Endothelial cell (in vitro differentiated cells): Measurements from ENCODE around the gene ZC3H14. TPM values are rescaled to one million over a fixed set of nuclear protein-coding genes. Genes with fewer than 3 reads are reported as not detected.

Source experiments
- DNase-seq: peaks from one replicate; pipeline ENCODE4 v3.0.0; 2021; ENCODE audit warnings: low spot score
- H3K27ac Mint-ChIP-seq: one replicate; pipeline ENCODE4 v1.8.0; 2021; ENCODE audit warnings: mixed read lengths, inconsistent platforms; ENCODE audit not compliant: unreplicated experiment
- H3K27me3 Mint-ChIP-seq: one replicate; pipeline ENCODE4 v1.8.0; 2021; ENCODE audit warnings: mild to moderate bottlenecking, moderate library complexity, mixed read lengths, inconsistent platforms; ENCODE audit not compliant: unreplicated experiment
- H3K36me3 Mint-ChIP-seq: one replicate; pipeline ENCODE4 v1.8.0; 2021; ENCODE audit warnings: mild to moderate bottlenecking, low read depth, mixed read lengths, inconsistent platforms; ENCODE audit not compliant: unreplicated experiment
- H3K4me1 Mint-ChIP-seq: one replicate; pipeline ENCODE4 v1.8.0; 2021; ENCODE audit warnings: mild to moderate bottlenecking, mixed read lengths, inconsistent platforms; ENCODE audit not compliant: unreplicated experiment
- H3K4me3 Mint-ChIP-seq: one replicate; pipeline ENCODE4 v1.8.0; 2021; ENCODE audit warnings: mild to moderate bottlenecking, mixed read lengths, inconsistent platforms; ENCODE audit not compliant: unreplicated experiment
- H3K9me3 Mint-ChIP-seq: one replicate; pipeline ENCODE4 v1.8.0; 2021; ENCODE audit warnings: mixed read lengths, inconsistent platforms; ENCODE audit not compliant: unreplicated experiment
- total RNA-seq: library from RNA; stranded (reverse); fragmentation: NEBNext Ultra II Directional; extraction: Animal tissue kit (Norgen Biotek cat#: 25700); gene quantifications from one replicate; pipeline ENCODE4 v1.2.1, GENCODE V29; 2021; ENCODE audit not compliant: unreplicated experiment
- TF ChIP-seq, protein P1 (sequence below): fragments of 200-600 bp; sonication (generic); IDR thresholded peaks from one replicate; pipeline ENCODE4 v1.5.0; 2021; ENCODE audit warnings: antibody characterized with exemption; ENCODE audit not compliant: unreplicated experiment

Gene ZC3H14
- total RNA-seq, 1 donor from 2014 or later, result 57.7 TPM

- DNase-seq, result no peak
- Mint-ChIP-seq H3K27ac (no peak overlapping the region), H3K4me1 (peaks cover 4% of the 10 kb centered on the region)
Observed at GRCh38 chr14:88631091-88631490, 68.3 kb downstream of the ZC3H14 start.

GRCh38 chr14:88632512-88632911, 69.7 kb downstream of the ZC3H14 start:
- DNase-seq, result no peak
- no peaks in the 10 kb centered on the region for H3K27me3 Mint-ChIP-seq
- no peak overlapping the region for H3K4me3 Mint-ChIP-seq
- H3K4me1 Mint-ChIP-seq, result peaks cover 4% of the 10 kb centered on the region
- H3K27ac Mint-ChIP-seq, result no peak overlapping the region
- H3K9me3 Mint-ChIP-seq, result no peaks in the 10 kb centered on the region
- TF ChIP-seq, protein P1, sequence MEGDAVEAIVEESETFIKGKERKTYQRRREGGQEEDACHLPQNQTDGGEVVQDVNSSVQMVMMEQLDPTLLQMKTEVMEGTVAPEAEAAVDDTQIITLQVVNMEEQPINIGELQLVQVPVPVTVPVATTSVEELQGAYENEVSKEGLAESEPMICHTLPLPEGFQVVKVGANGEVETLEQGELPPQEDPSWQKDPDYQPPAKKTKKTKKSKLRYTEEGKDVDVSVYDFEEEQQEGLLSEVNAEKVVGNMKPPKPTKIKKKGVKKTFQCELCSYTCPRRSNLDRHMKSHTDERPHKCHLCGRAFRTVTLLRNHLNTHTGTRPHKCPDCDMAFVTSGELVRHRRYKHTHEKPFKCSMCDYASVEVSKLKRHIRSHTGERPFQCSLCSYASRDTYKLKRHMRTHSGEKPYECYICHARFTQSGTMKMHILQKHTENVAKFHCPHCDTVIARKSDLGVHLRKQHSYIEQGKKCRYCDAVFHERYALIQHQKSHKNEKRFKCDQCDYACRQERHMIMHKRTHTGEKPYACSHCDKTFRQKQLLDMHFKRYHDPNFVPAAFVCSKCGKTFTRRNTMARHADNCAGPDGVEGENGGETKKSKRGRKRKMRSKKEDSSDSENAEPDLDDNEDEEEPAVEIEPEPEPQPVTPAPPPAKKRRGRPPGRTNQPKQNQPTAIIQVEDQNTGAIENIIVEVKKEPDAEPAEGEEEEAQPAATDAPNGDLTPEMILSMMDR, result no peak
- no peaks in the 10 kb centered on the region for H3K36me3 Mint-ChIP-seq

More at GRCh38 chr14:88631091-88631490, 68.3 kb downstream of the ZC3H14 start:
- TF ChIP-seq, protein P1, result no peak
- H3K9me3 Mint-ChIP-seq, result no peaks in the 10 kb centered on the region
- peaks cover 2% of the 10 kb centered on the region for H3K27me3 Mint-ChIP-seq
- no peaks in the 10 kb centered on the region for H3K36me3 Mint-ChIP-seq
- H3K4me3 Mint-ChIP-seq, result no peak overlapping the region

- TF ChIP-seq, protein P1, result no peak
- H3K4me1 Mint-ChIP-seq, result peaks cover under 1% of the 10 kb centered on the region
- DNase-seq, result no peak
- H3K36me3 Mint-ChIP-seq, result no peaks in the 10 kb centered on the region
- H3K27me3 Mint-ChIP-seq, result no peaks in the 10 kb centered on the region
- no peak overlapping the region for H3K4me3 Mint-ChIP-seq
- H3K9me3 Mint-ChIP-seq, result no peaks in the 10 kb centered on the region
- no peak overlapping the region for H3K27ac Mint-ChIP-seq
Observed at GRCh38 chr14:88639221-88639620, 76.4 kb downstream of the ZC3H14 start.

DNA sequence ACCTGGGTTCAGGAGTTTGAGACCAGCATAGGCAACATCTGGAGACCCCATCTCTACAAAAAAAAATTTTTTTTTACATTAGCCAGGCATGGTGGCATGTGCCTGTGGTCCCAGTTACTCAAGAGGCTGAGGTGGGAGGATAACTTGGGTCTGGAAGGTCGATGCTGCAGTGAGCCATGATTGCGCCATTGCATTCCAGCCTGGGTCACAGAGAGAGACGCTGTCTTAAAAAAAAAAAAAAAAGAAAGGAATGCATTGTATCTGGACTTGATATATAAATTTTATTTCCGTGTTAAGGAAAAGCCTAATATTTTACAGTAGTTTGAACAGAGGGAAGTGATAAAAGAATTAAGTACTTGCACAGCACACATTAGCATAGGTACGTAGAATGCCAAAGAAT, 97.2 kb downstream of the ZC3H14 start:
- H3K27me3 Mint-ChIP-seq, result no peaks in the 10 kb centered on the region
- TF ChIP-seq, protein P1, result no peak
- no peaks in the 10 kb centered on the region for H3K9me3 Mint-ChIP-seq
- DNase-seq, result no peak
- no peaks in the 10 kb centered on the region for H3K36me3 Mint-ChIP-seq
- H3K4me1 Mint-ChIP-seq, result no peaks in the 10 kb centered on the region
- H3K4me3 Mint-ChIP-seq, result no peak overlapping the region
- no peak overlapping the region for H3K27ac Mint-ChIP-seq

DNA sequence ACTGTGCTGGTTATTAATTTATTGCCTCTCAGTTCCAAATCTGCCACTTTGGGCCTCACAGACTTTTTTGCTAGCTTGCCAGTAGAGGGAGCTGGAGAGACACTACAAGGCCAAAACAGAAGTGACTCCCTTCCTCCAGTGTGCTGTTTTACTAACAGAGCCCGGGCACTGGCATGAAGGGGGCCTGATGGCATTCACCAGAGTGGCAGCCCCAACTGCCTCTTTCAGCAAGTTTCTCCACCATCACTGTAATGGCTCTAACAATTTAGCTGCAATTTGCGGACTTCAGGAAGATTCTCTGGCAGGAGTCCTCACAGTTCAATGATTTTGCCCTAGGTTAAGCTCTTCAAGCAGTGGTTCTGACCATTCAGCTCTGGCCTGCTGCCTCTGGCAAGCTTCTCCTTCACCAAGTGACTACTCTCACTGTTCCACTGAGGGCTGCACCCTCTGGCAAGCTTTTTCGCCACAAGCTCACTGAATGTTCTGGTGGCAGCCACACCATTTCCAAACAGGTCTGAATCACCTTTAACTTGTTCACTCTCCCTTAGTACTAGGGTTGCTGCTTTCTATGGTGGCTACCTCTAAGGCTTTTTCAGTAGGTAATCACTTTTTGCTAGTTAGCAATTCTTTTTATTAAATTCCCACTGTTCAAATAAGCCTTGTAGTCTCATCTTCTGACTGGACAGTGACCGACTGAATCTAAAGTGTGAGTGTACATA, 104.9 kb downstream of the ZC3H14 start:
- peak; percentile 61 for DNase-seq
- TF ChIP-seq, protein P1, result peak; percentile 64
- H3K4me3 Mint-ChIP-seq, result no peak overlapping the region
- peaks cover 7% of the 10 kb centered on the region for H3K9me3 Mint-ChIP-seq
- no peaks in the 10 kb centered on the region for H3K36me3 Mint-ChIP-seq
- no peak overlapping the region for H3K27ac Mint-ChIP-seq
- H3K27me3 Mint-ChIP-seq, result peaks cover 4% of the 10 kb centered on the region
- H3K4me1 Mint-ChIP-seq, result no peaks in the 10 kb centered on the region
